ENCODE results near the gene SEMA3C.

Gene SEMA3C

GRCh38 chr7:80779456-80779855, 139.4 kb downstream of the SEMA3C start:
- DNase-seq (ENCODE audit: low read depth in 2 of 2), result no peak

DNA sequence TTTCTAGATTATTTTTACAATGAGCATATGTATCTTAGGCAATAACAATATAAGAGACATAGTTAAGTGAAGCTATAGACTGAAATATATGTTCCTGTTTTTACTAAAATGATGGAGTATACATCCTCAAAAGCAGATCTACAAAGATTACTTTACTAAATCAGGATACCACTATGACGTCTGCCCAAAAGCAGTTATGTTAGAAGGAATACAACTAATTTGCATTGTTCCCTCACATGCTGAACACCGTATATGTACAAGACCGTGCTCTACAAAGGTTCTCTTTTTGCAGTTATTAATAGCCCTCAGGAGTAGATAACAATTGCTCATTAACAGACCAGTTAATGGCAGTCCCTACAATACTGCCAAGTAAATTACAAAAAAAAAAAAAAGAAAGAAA, 143.0 kb downstream of the SEMA3C start:
- DNase-seq (ENCODE audit: low read depth in 2 of 2), result no peak

DNA sequence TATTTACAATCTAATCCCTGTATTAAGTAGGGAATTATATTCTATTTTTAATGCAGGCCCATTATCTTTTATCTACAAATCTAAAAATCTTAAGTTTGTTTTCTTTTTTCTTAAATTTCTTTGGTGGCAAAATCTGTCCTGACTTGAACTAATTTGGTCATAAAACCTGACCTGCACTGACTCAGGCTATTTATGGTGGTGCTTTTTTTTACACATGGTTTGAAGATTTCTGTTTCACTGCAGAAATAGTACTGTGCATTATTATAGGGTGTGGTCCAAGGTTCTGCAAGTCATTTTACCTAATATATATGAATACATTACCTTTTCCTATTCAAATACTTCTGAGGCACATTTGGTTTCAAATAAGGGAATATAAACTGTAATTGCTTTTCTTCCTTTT, 143.4 kb downstream of the SEMA3C start:
- DNase-seq (ENCODE audit: low read depth in 2 of 2), result no peak

DNA sequence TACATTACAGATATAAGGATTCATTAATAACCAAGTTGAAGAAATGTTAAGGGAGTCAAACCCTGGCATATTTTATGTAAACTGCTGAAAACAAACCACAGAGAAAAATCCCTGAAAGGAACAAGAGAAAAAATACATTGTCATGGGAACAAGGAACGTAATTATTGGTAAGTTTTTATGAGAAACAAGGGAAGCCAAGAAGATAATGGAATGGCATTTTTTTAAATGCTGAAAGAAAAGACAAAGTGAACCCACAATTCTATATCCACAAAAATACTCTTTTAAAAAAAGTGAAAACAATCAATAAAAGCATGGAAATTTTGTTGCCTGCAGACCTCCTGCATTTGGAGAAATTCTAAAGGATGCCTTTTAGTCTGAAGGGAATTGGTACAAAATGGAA, 144.0 kb downstream of the SEMA3C start:
- DNase-seq (ENCODE audit: low read depth in 2 of 2), result no peak

- DNase-seq (ENCODE audit: low read depth in 2 of 2), result no peak
Measured at GRCh38 chr7:80773787-80774508, 144.9 kb downstream of the SEMA3C start.

GRCh38 chr7:80772347-80772993, 146.4 kb downstream of the SEMA3C start:
- DNase-seq (ENCODE audit: low read depth in 2 of 2), result no peak

DNA sequence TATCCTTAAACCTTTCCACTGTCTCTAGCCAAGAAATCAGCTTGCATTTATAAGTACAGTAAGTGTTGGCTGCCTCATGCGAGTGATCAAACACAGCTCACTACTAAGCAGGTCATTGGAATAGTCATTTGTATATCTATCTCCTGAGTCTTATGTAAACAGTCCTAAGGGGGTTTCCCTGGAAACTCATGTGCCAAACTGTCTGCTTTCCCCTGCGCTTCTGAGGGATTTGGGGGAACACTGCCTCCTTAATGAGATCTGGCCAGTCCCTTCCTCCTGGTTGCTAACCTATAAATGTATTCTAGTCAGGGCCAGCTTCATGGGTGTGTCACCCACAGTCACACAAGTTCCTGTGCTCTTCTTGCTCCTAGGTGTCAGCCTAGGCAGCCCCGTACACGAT, 147.3 kb downstream of the SEMA3C start:
- no peak for DNase-seq (ENCODE audit: low read depth in 2 of 2)

GRCh38 chr7:80770675-80771081, 148.2 kb downstream of the SEMA3C start:
- DNase-seq (ENCODE audit: low read depth in 2 of 2), result no peak

GRCh38 chr7:80770061-80770460, 148.8 kb downstream of the SEMA3C start:
- no peak for DNase-seq (ENCODE audit: low read depth in 2 of 2)

DNA sequence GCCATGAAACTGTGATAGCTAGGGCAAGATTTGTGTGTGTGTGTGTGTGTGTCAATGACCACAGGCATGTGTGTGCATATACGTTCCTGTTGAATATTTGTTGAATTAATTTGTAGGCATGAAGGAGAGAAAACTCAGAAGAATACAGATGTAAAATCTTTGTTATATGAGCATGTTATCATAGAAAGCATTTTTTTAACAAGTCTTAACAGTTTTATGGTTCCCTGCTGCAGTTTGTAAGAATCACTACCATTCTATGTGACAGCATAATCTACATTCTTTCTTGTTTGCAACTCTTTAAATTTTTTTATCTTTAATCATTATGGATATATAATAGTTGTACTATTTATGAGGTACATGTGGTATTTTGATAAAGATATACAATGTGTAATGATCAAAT, 150.1 kb downstream of the SEMA3C start:
- DNase-seq (ENCODE audit: low read depth in 2 of 2), result no peak

GRCh38 chr7:80767654-80768053, 151.2 kb downstream of the SEMA3C start:
- DNase-seq (ENCODE audit: low read depth in 2 of 2), result no peak

DNA sequence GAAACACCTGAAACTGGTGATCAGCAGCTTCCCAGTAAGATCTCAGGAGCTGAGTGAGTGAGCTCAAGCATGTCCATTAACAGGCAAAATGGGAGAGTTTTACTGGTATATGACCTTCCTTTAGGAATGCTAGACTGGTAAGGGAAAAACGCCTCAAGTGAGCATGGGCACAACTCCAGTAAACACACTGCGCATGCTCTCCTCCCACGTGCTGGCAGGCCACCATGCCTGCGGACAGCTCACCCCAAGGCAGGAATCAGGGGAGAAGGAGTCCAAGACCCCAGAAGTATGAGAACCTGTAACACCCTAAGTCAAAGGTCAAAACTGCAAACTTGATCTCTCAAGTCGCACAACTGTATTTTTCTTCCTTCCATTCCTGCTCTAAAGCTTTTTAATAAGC, 152.1 kb downstream of the SEMA3C start:
- no peak for DNase-seq (ENCODE audit: low read depth in 2 of 2)

DNA sequence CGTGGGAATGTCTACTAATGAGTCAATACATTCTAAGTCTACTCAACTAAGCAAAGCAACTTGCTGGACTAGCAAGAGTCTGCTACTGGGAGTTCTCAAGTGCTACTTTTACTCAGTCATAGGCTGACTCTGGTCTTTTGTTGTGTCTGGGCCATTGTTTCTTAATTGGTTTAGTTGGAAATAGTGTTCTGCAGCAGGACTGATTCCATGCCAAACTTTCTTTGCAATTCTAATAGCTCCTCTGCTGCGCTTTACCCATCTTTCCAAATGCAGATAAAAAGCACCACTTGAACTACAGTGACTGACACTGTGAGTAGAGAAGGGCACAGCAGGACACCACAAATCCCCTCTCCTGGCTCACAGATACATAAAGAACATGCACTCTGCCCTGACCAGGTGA, 154.7 kb downstream of the SEMA3C start:
- DNase-seq (ENCODE audit: low read depth in 2 of 2), result no peak

DNA sequence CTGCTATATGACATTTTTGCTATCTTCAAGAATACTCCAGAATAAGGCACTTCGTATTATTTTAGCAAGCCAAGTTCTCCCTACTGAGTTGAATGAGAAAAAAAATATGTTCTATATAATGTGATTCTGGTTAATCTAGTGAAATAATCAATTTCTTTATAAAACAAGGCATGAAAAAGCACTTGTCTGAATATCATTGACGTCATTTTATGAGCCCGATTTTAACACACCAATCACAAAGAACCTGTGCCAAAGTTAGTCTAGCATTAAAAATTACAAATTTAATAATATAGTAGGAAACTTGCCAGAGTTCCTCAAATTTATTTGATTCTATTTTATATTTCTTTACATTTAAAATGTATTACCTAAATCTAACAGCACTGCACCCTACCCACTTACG, 155.1 kb downstream of the SEMA3C start:
- no peak for DNase-seq (ENCODE audit: low read depth in 2 of 2)

- no peak for DNase-seq (ENCODE audit: low read depth in 2 of 2)
Measured at GRCh38 chr7:80763289-80763688, 155.6 kb downstream of the SEMA3C start.

DNA sequence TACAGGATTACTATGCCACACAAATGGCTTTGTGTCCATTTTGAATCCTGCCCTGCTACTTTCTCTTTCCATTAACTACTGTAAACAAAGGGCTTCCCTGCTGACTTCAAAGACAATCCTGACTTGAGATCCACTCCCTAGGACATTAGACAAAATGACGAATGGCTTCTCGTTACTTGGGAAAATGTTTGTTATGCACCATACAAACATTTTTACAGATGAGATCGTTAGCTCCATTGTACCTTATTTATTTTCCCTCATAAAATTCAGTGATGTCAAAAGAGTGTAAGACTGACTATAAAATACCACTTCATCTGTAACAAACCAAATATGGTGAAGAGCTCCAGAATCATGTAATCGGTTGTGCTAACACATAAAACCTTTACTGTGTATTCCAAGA, 158.6 kb downstream of the SEMA3C start:
- no peak for DNase-seq (ENCODE audit: low read depth in 2 of 2)

GRCh38 chr7:80752954-80753690, 165.7 kb downstream of the SEMA3C start:
- DNase-seq (ENCODE audit: low read depth in 2 of 2), result no peak

GRCh38 chr7:80749270-80749669, 169.6 kb downstream of the SEMA3C start:
- no peak for DNase-seq (ENCODE audit: low read depth in 2 of 2)

- no peak for DNase-seq (ENCODE audit: low read depth in 2 of 2)
Measured at GRCh38 chr7:80748363-80749042, 170.3 kb downstream of the SEMA3C start.

DNA sequence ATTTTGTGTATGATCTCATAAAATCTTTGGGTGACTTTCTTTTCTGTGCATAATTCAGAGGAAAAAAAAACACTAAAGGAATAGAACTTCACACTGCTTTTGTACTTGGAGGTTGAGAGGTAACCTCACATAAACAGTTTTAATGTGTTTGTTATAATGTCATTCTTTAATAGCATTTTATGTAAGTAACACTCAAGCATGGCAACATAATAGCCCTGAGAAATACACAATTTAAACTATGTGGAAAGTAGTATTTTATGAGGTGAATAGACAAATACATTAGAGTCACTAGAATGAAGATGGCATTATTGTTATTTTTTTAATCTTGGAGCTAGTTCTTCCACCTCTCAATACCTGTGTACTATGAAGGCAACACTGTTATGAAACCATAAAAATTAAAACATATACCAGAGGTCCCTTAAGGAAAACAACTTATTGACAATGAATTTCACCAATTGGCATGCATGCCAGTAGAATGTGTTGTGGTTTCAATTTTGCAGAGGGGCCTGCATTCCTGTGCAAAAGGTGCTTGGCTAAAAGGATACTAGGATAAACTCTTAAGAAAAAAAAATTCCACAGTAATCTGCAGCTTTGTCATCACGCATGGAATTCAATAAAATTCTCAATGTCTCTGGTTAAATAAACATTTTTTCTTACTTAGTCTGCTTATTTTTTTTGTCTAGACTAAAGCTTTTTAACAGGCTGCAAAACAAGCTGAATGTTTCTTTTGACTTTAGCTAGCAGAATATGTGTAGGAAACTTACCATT, 177.9 kb downstream of the SEMA3C start:
- no peak for DNase-seq (ENCODE audit: low read depth in 2 of 2)

DNA sequence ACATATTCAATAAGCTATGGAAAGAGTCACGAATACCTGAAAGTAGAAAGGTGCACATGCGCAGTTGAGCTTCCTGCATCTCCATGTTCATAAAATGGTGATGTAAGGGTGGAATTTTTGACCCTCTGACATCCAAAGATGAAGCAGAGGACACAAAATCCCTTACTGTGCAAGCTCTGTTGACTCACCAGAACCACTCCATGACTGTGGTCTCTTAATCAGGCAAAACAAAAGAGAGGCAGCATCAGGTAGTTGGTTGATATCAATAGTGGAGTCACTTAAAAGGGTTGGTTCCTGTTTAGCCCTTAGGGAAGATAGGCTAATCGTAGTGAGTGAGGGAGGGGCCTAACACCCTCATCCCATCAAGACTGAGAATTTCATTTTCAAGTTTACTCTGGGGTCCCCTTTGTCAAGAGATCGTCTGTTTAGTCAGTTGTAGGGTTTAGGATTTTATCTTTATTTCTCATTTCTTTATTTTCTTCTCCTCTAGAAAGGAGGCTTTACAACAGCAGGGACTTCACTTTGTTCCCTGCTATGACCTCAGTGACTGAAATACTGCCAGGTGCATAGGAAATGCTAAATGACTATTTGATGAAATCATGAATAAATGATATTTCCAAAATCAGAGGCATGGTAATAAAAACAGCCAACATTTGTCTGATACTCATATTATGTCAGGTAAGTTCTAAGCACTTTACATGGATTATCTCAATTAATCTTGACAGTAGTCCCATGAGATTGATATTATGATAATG, 182.3 kb downstream of the SEMA3C start:
- DNase-seq (ENCODE audit: low read depth in 2 of 2), result no peak

All from stimulated activated CD8-positive, alpha-beta memory T cell treated with anti-CD3 and anti-CD28 coated beads, Interleukin-7, amount 100 ng/mL, for 4 hours (primary cell).